ENCODE results near the gene CNOT6.

The CNOT6 gene

GRCh38 chr5:180591311-180591887 is 97.2 kb downstream of the CNOT6 start, which contains the start of gene SCGB3A1:
SCGB3A1 (minus strand) TSS chr5:180591499; CDS start chr5:180591462, 37 bp downstream.
- Histone ChIP-seq H3K79me2 (ENCODE audit: insufficient read depth, low read length) (no peaks in the 10 kb centered on the region), H3K4me2 (ENCODE audit: low read depth, low read length, poor library complexity, severe bottlenecking) (no peak within 1 kb of the TSS), H3K9me2 (replicated peaks; ENCODE audit: insufficient read depth, low read length) (no peaks in the 10 kb centered on the region), H3K36me3 (ENCODE audit: low read length) (no peaks in the 10 kb centered on the region), H2AFZ (ENCODE audit: low read depth, low read length, severe bottlenecking) (no peak within 1 kb of the TSS), H3K4me3 (ENCODE audit: insufficient read depth, low read length, poor library complexity, severe bottlenecking) (no peak within 1 kb of the TSS), H3K9me3 (ENCODE audit: insufficient read depth, low read length) (no peaks in the 10 kb centered on the region), H3K27me3 (ENCODE audit: low read length) (no peaks in the 10 kb centered on the region), H3K27ac (ENCODE audit: low read depth, low read length) (no peak within 1 kb of the TSS), H3F3A (ENCODE audit: insufficient read depth) (no peaks in the 10 kb centered on the region), H3K9ac (ENCODE audit: low read length) (no peak within 1 kb of the TSS), H4K20me1 (ENCODE audit: low read depth, low read length) (no peaks in the 10 kb centered on the region)
- TF ChIP-seq, protein P1, sequence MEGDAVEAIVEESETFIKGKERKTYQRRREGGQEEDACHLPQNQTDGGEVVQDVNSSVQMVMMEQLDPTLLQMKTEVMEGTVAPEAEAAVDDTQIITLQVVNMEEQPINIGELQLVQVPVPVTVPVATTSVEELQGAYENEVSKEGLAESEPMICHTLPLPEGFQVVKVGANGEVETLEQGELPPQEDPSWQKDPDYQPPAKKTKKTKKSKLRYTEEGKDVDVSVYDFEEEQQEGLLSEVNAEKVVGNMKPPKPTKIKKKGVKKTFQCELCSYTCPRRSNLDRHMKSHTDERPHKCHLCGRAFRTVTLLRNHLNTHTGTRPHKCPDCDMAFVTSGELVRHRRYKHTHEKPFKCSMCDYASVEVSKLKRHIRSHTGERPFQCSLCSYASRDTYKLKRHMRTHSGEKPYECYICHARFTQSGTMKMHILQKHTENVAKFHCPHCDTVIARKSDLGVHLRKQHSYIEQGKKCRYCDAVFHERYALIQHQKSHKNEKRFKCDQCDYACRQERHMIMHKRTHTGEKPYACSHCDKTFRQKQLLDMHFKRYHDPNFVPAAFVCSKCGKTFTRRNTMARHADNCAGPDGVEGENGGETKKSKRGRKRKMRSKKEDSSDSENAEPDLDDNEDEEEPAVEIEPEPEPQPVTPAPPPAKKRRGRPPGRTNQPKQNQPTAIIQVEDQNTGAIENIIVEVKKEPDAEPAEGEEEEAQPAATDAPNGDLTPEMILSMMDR (IDR thresholded peaks at IDR 0.05; ENCODE audit: insufficient read depth, low read length, poor library complexity, severe bottlenecking), result no peak

DNA sequence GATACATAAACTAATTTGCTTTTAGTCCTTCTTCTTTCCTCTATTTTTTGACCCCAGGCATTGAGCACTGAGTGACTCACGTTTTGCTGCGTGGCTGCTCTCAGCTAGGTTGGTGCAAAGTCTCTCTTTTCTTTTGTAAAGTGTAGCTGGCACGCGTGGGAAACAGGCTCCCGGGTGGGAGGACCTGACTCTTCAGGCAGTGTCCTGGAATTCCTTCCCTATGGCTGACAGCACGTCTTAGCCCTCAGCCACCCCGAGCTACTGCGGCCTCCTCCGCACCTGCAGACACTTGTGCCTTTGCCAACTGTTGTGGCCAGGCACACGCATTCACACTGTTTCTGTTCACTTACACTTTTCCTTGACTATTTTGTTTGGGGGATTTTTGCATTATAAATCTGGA is 98.0 kb downstream of the CNOT6 start:
- Histone ChIP-seq H3K4me3 (ENCODE audit: insufficient read depth, low read length, poor library complexity, severe bottlenecking) (no peak overlapping the region), H3K27me3 (ENCODE audit: low read length) (no peaks in the 10 kb centered on the region), H3K79me2 (ENCODE audit: insufficient read depth, low read length) (no peaks in the 10 kb centered on the region), H3K9me2 (replicated peaks; ENCODE audit: insufficient read depth, low read length) (no peaks in the 10 kb centered on the region), H3K9me3 (ENCODE audit: insufficient read depth, low read length) (no peaks in the 10 kb centered on the region), H2AFZ (ENCODE audit: low read depth, low read length, severe bottlenecking) (no peak overlapping the region), H3K9ac (ENCODE audit: low read length) (no peak overlapping the region), H4K20me1 (ENCODE audit: low read depth, low read length) (no peaks in the 10 kb centered on the region), H3K36me3 (ENCODE audit: low read length) (no peaks in the 10 kb centered on the region), H3F3A (ENCODE audit: insufficient read depth) (no peaks in the 10 kb centered on the region), H3K27ac (ENCODE audit: low read depth, low read length) (no peak overlapping the region), H3K4me2 (ENCODE audit: low read depth, low read length, poor library complexity, severe bottlenecking) (no peak overlapping the region)
- no peak for TF ChIP-seq EZH2phosphoT487 (conservative IDR thresholded peaks at IDR 0.05; ENCODE audit: low read length)
- TF ChIP-seq, protein P1 (IDR thresholded peaks at IDR 0.05; ENCODE audit: insufficient read depth, low read length, poor library complexity, severe bottlenecking), result no peak

DNA sequence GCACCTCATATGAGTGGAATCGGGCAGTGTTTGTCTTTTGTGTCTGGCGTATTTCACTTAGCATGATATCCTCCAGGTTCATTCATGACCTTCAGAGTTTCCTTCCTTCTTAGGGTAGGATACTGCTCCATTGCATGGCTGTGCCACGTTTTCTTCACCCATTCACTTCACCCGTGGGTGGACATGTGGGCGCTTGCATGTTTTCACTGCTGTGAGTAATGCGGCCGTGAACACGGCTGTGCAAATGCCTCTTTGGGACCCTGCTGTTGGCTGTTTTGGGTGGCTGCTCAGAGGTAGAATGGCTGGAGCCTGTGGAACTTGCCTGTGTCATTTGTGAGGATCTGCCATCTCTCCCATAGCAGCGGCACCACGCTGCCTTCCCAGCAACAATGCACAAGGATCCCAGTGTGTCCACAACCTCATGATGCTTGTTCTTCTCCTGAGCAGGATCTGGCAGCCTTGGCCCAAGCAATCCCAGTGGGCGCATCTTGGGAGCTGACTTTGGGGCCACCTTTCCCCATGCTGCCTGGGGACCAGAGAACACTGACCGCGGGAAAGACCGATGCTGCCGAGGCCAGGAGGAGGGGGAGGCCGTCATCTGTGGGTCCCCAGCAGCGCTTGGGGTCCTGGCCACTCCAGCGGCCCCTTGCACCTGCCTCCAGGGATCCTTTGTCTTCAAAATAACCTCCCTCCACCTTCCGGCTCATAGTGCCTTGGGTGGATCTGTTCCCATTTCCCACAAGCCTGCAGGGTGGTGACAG is 99.4 kb downstream of the CNOT6 start:
- Histone ChIP-seq H3K9me3 (ENCODE audit: insufficient read depth, low read length) (no peaks in the 10 kb centered on the region), H3K27me3 (ENCODE audit: low read length) (no peaks in the 10 kb centered on the region), H2AFZ (ENCODE audit: low read depth, low read length, severe bottlenecking) (no peak overlapping the region), H3K9ac (ENCODE audit: low read length) (no peak overlapping the region), H3F3A (ENCODE audit: insufficient read depth) (no peaks in the 10 kb centered on the region), H3K36me3 (ENCODE audit: low read length) (no peaks in the 10 kb centered on the region), H3K4me2 (ENCODE audit: low read depth, low read length, poor library complexity, severe bottlenecking) (no peak overlapping the region), H3K9me2 (replicated peaks; ENCODE audit: insufficient read depth, low read length) (no peaks in the 10 kb centered on the region), H3K4me3 (ENCODE audit: insufficient read depth, low read length, poor library complexity, severe bottlenecking) (no peak overlapping the region), H4K20me1 (ENCODE audit: low read depth, low read length) (no peaks in the 10 kb centered on the region), H3K79me2 (ENCODE audit: insufficient read depth, low read length) (no peaks in the 10 kb centered on the region), H3K27ac (ENCODE audit: low read depth, low read length) (no peak overlapping the region)
- TF ChIP-seq, protein P1 (IDR thresholded peaks at IDR 0.05; ENCODE audit: insufficient read depth, low read length, poor library complexity, severe bottlenecking), result no peak
- no peak for TF ChIP-seq EZH2phosphoT487 (conservative IDR thresholded peaks at IDR 0.05; ENCODE audit: low read length)
